GM21367 (cell line): Measurements from ENCODE around the gene LARP4.
"Not testable (repeated sequence)": the region's sequence is repeated elsewhere in the genome, so short reads cannot be mapped to it uniquely, and the experiment has no call there.

Experiments used
- ATAC-seq: cut with Tn5 transposase; IDR thresholded peaks from one replicate; pipeline ENCODE4 v1.9.1; 2021; ENCODE audit not compliant: unreplicated experiment

Gene LARP4

GRCh38 chr12:50521781-50522180, 121.1 kb downstream of the LARP4 start:
- ATAC-seq = not testable (repeated sequence)

GRCh38 chr12:50523772-50524171, 123.1 kb downstream of the LARP4 start:
- no peak for ATAC-seq

- no peak for ATAC-seq
Measured at GRCh38 chr12:50524621-50525020, 123.9 kb downstream of the LARP4 start.

GRCh38 chr12:50525422-50525821, 124.7 kb downstream of the LARP4 start:
- no peak for ATAC-seq

GRCh38 chr12:50527359-50527726, 126.7 kb downstream of the LARP4 start:
- no peak for ATAC-seq

- no peak for ATAC-seq
Measured at GRCh38 chr12:50528800-50529199, 128.1 kb downstream of the LARP4 start.

- ATAC-seq = no peak
Measured at GRCh38 chr12:50529345-50529744, 128.7 kb downstream of the LARP4 start.
